Mammary epithelial cell (primary cell): ENCODE results near the gene KIR2DL1.
"Not testable (repeated sequence)": the region's sequence is repeated elsewhere in the genome, so short reads cannot be mapped to it uniquely, and the experiment has no call there.

ENCODE experiments used
- CTCF ChIP-seq, 2 donors: IDR thresholded peaks in 1 of 2; conservative IDR thresholded peaks in 1 of 2; 2 replicates each; pipeline ENCODE4 v1.5.1; 2011 to 2012; ENCODE audit warnings: inconsistent platforms in 2 of 2, low read length in 2 of 2, mild to moderate bottlenecking in 2 of 2, control low read depth in 1 of 2, low read depth in 1 of 2; ENCODE audit not compliant: insufficient read depth in 1 of 2; ENCODE audit errors: extremely low read depth in 1 of 2
- EZH2 ChIP-seq: IDR thresholded peaks from 2 replicates; pipeline ENCODE4 v1.6.1; 2012; ENCODE audit warnings: low read length, inconsistent platforms, borderline replicate concordance

- not testable (repeated sequence) for TF ChIP-seq CTCF (conservative IDR thresholded peaks at IDR 0.05 in 1 of 2, IDR thresholded peaks at IDR 0.05 in 1 of 2; ENCODE audit: extremely low read depth in 1 of 2, insufficient read depth in 1 of 2, low read depth in 1 of 2, low read length in 2 of 2); EZH2
Measured at GRCh38 chr19:54778896-54779295, 9.3 kb downstream of the KIR2DL1 start.
